ENCODE results near the gene RPS6KC1.

DNA sequence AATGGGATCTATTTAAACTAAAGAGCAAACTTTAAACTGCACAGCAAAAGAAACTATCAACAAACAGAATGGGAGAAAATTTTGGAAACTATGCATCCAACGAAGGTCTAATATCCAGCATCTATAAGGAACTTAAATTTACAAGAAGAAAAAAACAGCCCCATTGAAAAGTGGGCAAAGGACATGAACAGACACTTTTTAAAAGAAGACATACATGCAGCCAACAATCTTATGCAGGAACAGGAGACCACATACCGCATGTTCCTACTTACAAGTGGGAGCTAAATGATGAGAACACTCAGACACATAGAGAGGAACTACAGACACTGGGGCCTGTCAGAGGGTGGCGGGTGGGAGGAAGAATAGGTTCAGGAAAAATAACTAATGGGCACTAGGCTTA lies 149.6 kb downstream of the RPS6KC1 start:
- TF ChIP-seq, protein P1, sequence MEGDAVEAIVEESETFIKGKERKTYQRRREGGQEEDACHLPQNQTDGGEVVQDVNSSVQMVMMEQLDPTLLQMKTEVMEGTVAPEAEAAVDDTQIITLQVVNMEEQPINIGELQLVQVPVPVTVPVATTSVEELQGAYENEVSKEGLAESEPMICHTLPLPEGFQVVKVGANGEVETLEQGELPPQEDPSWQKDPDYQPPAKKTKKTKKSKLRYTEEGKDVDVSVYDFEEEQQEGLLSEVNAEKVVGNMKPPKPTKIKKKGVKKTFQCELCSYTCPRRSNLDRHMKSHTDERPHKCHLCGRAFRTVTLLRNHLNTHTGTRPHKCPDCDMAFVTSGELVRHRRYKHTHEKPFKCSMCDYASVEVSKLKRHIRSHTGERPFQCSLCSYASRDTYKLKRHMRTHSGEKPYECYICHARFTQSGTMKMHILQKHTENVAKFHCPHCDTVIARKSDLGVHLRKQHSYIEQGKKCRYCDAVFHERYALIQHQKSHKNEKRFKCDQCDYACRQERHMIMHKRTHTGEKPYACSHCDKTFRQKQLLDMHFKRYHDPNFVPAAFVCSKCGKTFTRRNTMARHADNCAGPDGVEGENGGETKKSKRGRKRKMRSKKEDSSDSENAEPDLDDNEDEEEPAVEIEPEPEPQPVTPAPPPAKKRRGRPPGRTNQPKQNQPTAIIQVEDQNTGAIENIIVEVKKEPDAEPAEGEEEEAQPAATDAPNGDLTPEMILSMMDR (IDR thresholded peaks at IDR 0.05; ENCODE audit: insufficient read depth, low read depth, low read length) = no peak
- TF ChIP-seq EZH2 (IDR thresholded peaks at IDR 0.05; ENCODE audit: insufficient read depth, low read length) = no peak

Measured in astrocyte (in vitro differentiated cells and primary cell).